SJSA1 (cell line): ENCODE results near the gene DNAH7. TPM values are rescaled to one million over a fixed set of nuclear protein-coding genes. Genes with fewer than 3 reads are reported as not detected.

Experiments used
- DNase-seq, 2 experiments: peaks; one replicate each; pipeline ENCODE4 v3.0.0-alpha.2; 2015 to 2020; ENCODE audit warnings: low spot score in 2 of 2, low read depth in 1 of 2
- H3K27ac ChIP-seq: fragments of 250-450 bp; sonication (Bioruptor Pico); 2 replicates; pipeline ENCODE4 v1.5.1; 2020; ENCODE audit warnings: mild to moderate bottlenecking, moderate library complexity
- H3K27me3 ChIP-seq: fragments of 250-450 bp; sonication (Bioruptor Pico); replicated peaks from 2 replicates; pipeline ENCODE4 v1.5.1; 2020; ENCODE audit warnings: mild to moderate bottlenecking, moderate library complexity
- H3K36me3 ChIP-seq: fragments of 250-450 bp; sonication (Bioruptor Pico); 2 replicates; pipeline ENCODE4 v1.5.1; 2020; ENCODE audit warnings: mild to moderate bottlenecking
- H3K4me1 ChIP-seq: fragments of 250-450 bp; sonication (Bioruptor Pico); replicated peaks from 2 replicates; pipeline ENCODE4 v1.6.1; 2021; ENCODE audit warnings: mild to moderate bottlenecking
- H3K4me3 ChIP-seq: fragments of 250-450 bp; sonication (Bioruptor Pico); 2 replicates; pipeline ENCODE4 v1.5.1; 2020; ENCODE audit warnings: mild to moderate bottlenecking
- H3K9me3 ChIP-seq: fragments of 250-450 bp; sonication (Bioruptor Pico); replicated peaks from 2 replicates; pipeline ENCODE4 v1.5.1; 2020; ENCODE audit warnings: mild to moderate bottlenecking
- total RNA-seq: library from RNA; depleted of rRNA; stranded (reverse); fragments of >200 nt; shearing (Covaris generic); gene quantifications from 2 replicates; pipeline ENCODE4 v1.2.3, GENCODE V29; 2014

Gene DNAH7
- total RNA-seq, 1 experiment from 2014 or later: under 0.01 TPM

GRCh38 chr2:195850764-195851163, 217.9 kb downstream of the DNAH7 start:
- Histone ChIP-seq H3K27me3 (0 out of 2 replicates have a peak, but pooled peaks cover 6% of the 10 kb centered on the region), H3K27ac (no peak overlapping the region), H3K36me3 (no peaks in the 10 kb centered on the region), H3K4me1 (no peaks in the 10 kb centered on the region), H3K9me3 (no peaks in the 10 kb centered on the region), H3K4me3 (no peak overlapping the region)
- DNase-seq: no peak

- DNase-seq: no peak
- Histone ChIP-seq H3K27me3 (0 out of 2 replicates have a peak, but pooled peaks cover 3% of the 10 kb centered on the region), H3K27ac (no peak overlapping the region), H3K4me1 (no peaks in the 10 kb centered on the region), H3K36me3 (no peaks in the 10 kb centered on the region), H3K4me3 (no peak overlapping the region), H3K9me3 (no peaks in the 10 kb centered on the region)
Measured at GRCh38 chr2:195848119-195848899, 220.3 kb downstream of the DNAH7 start.

- no peak overlapping the region for H3K27ac ChIP-seq
- no peaks in the 10 kb centered on the region for H3K4me1 ChIP-seq
- no peaks in the 10 kb centered on the region for H3K36me3 ChIP-seq
- no peaks in the 10 kb centered on the region for H3K9me3 ChIP-seq
- DNase-seq: no peak
- no peaks in the 10 kb centered on the region for H3K27me3 ChIP-seq
- no peak overlapping the region for H3K4me3 ChIP-seq
Measured at GRCh38 chr2:195842932-195843331, 225.7 kb downstream of the DNAH7 start.

- no peak for DNase-seq
- Histone ChIP-seq H3K27ac (no peak overlapping the region), H3K4me1 (no peaks in the 10 kb centered on the region), H3K27me3 (0 out of 2 replicates have a peak, but pooled peaks cover under 1% of the 10 kb centered on the region), H3K9me3 (no peaks in the 10 kb centered on the region), H3K4me3 (no peak overlapping the region), H3K36me3 (no peaks in the 10 kb centered on the region)
Measured at GRCh38 chr2:195838002-195838401, 230.6 kb downstream of the DNAH7 start.

- no peak for DNase-seq
- no peaks in the 10 kb centered on the region for H3K9me3 ChIP-seq
- H3K36me3 ChIP-seq: no peaks in the 10 kb centered on the region
- no peak overlapping the region for H3K27ac ChIP-seq
- H3K27me3 ChIP-seq: 0 out of 2 replicates have a peak, but pooled peaks cover 3% of the 10 kb centered on the region
- H3K4me3 ChIP-seq: no peak overlapping the region
- H3K4me1 ChIP-seq: no peaks in the 10 kb centered on the region
Measured at GRCh38 chr2:195836002-195836401, 232.6 kb downstream of the DNAH7 start.

GRCh38 chr2:195834836-195835235, 233.8 kb downstream of the DNAH7 start:
- no peak for DNase-seq
- Histone ChIP-seq H3K27me3 (0 out of 2 replicates have a peak, but pooled peaks cover 3% of the 10 kb centered on the region), H3K9me3 (no peaks in the 10 kb centered on the region), H3K27ac (no peak overlapping the region), H3K36me3 (no peaks in the 10 kb centered on the region), H3K4me3 (no peak overlapping the region), H3K4me1 (no peaks in the 10 kb centered on the region)

GRCh38 chr2:195830968-195831950, 237.4 kb downstream of the DNAH7 start:
- H3K4me3 ChIP-seq: no peak overlapping the region
- H3K4me1 ChIP-seq: no peaks in the 10 kb centered on the region
- DNase-seq: no peak
- H3K9me3 ChIP-seq: no peaks in the 10 kb centered on the region
- H3K36me3 ChIP-seq: no peaks in the 10 kb centered on the region
- H3K27ac ChIP-seq: no peak overlapping the region
- H3K27me3 ChIP-seq: 0 out of 2 replicates have a peak, but pooled peaks cover 3% of the 10 kb centered on the region

- no peaks in the 10 kb centered on the region for H3K9me3 ChIP-seq
- no peak overlapping the region for H3K27ac ChIP-seq
- H3K36me3 ChIP-seq: no peaks in the 10 kb centered on the region
- no peaks in the 10 kb centered on the region for H3K4me1 ChIP-seq
- H3K27me3 ChIP-seq: no peaks in the 10 kb centered on the region
- H3K4me3 ChIP-seq: no peak overlapping the region
- no peak for DNase-seq
Measured at GRCh38 chr2:195824478-195824877, 244.2 kb downstream of the DNAH7 start.

GRCh38 chr2:195823206-195823605, 245.4 kb downstream of the DNAH7 start:
- Histone ChIP-seq H3K4me3 (no peak overlapping the region), H3K4me1 (no peaks in the 10 kb centered on the region), H3K9me3 (no peaks in the 10 kb centered on the region), H3K36me3 (no peaks in the 10 kb centered on the region), H3K27me3 (no peaks in the 10 kb centered on the region), H3K27ac (no peak overlapping the region)
- no peak for DNase-seq

- no peak for DNase-seq
- Histone ChIP-seq H3K36me3 (no peaks in the 10 kb centered on the region), H3K9me3 (no peaks in the 10 kb centered on the region), H3K27ac (no peak overlapping the region), H3K4me1 (no peaks in the 10 kb centered on the region), H3K4me3 (no peak overlapping the region), H3K27me3 (no peaks in the 10 kb centered on the region)
Measured at GRCh38 chr2:195821566-195821932, 247.1 kb downstream of the DNAH7 start.

GRCh38 chr2:195820867-195821565, 247.6 kb downstream of the DNAH7 start:
- no peaks in the 10 kb centered on the region for H3K27me3 ChIP-seq
- no peaks in the 10 kb centered on the region for H3K4me1 ChIP-seq
- H3K27ac ChIP-seq: no peak overlapping the region
- H3K4me3 ChIP-seq: no peak overlapping the region
- H3K9me3 ChIP-seq: no peaks in the 10 kb centered on the region
- H3K36me3 ChIP-seq: no peaks in the 10 kb centered on the region
- DNase-seq: no peak

- H3K27me3 ChIP-seq: no peaks in the 10 kb centered on the region
- H3K4me3 ChIP-seq: no peak overlapping the region
- no peaks in the 10 kb centered on the region for H3K9me3 ChIP-seq
- no peaks in the 10 kb centered on the region for H3K36me3 ChIP-seq
- DNase-seq: no peak
- H3K4me1 ChIP-seq: no peaks in the 10 kb centered on the region
- H3K27ac ChIP-seq: no peak overlapping the region
Measured at GRCh38 chr2:195820373-195820772, 248.3 kb downstream of the DNAH7 start.

GRCh38 chr2:195819276-195819675, 249.4 kb downstream of the DNAH7 start:
- Histone ChIP-seq H3K4me3 (no peak overlapping the region), H3K9me3 (no peaks in the 10 kb centered on the region), H3K27me3 (no peaks in the 10 kb centered on the region), H3K4me1 (no peaks in the 10 kb centered on the region), H3K36me3 (no peaks in the 10 kb centered on the region), H3K27ac (no peak overlapping the region)
- no peak for DNase-seq
